GM12801 (cell line): ENCODE measurements around the gene GXYLT2.

ENCODE experiments used
- CTCF ChIP-seq: IDR thresholded peaks from one replicate; pipeline ENCODE4 v1.5.1; 2011; ENCODE audit warnings: control low read depth; ENCODE audit not compliant: insufficient read length; ENCODE audit errors: extremely low read depth

The GXYLT2 gene

GRCh38 chr3:72996121-72996472 is 108.3 kb downstream of the GXYLT2 start:
- TF ChIP-seq CTCF = no peak

- TF ChIP-seq CTCF = no peak
Measured at GRCh38 chr3:72996473-72997333, 108.9 kb downstream of the GXYLT2 start, which contains the start of gene PPP4R2. PPP4R2 (plus strand) TSS chr3:72996811; CDS start chr3:72997038, 227 bp downstream.

- no peak for TF ChIP-seq CTCF
Measured at GRCh38 chr3:72997421-72997961, 109.6 kb downstream of the GXYLT2 start.

GRCh38 chr3:72998466-72998865 is 110.6 kb downstream of the GXYLT2 start:
- TF ChIP-seq CTCF = no peak

- no peak for TF ChIP-seq CTCF
Measured at GRCh38 chr3:72999951-73000350, 112.1 kb downstream of the GXYLT2 start.

GRCh38 chr3:73004316-73004715 is 116.5 kb downstream of the GXYLT2 start:
- TF ChIP-seq CTCF = no peak

- no peak for TF ChIP-seq CTCF
Measured at GRCh38 chr3:73007992-73008712, 120.3 kb downstream of the GXYLT2 start.
